CD4-positive, alpha-beta T cell treated with Interleukin-2 at 100 ng/mL for 4 hours (primary cell): ENCODE results near the gene TRIM33.
"Not testable (repeated sequence)": the region's sequence is repeated elsewhere in the genome, so short reads cannot be mapped to it uniquely, and the experiment has no call there.

Experiments used
- DNase-seq: peaks from one replicate; pipeline ENCODE4 v3.0.0-alpha.2; 2020; ENCODE audit warnings: low spot score

TRIM33 gene

DNA sequence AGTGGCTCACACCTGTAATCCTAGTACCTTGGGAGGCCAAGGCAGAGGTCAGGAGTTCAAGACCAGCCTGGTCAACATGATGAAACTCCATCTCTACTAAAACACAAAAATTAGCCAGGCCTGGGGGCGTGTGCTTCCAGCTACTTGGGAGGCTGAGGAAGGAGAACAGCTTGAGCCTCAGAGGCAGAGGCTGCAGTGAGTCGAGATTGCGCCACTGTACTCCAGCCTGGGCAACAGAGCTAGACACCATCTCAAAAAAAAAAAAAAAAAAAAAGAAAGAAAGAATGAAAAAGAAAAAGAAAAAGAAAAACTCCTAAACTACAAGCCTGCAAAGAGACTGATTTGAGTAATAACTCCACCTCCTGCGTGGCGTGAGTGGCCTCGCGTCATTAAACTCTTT, 92.1 kb downstream of the TRIM33 start:
- not testable (repeated sequence) for DNase-seq

DNA sequence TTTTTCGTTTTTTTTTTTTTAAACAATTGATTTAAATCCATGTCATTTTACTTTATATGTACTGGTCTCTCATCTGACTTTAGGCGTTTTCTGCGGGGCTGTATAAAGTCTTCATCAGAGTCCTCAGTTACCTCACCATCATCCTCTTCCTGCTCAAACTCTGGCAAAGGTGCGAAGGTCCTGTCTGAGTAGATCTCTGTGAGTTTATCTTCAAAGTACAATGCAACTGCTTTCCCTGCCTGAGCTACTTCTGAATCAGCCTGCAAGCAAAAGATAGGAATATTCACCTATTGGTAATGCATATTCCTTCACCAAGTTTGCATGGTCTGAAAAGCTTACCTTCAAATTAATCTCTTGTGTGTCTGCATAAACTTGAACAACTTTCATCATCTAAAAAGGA, 113.4 kb downstream of the TRIM33 start:
- DNase-seq: no peak

GRCh38 chr1:114395863-114396262, 115.1 kb downstream of the TRIM33 start:
- no peak for DNase-seq

DNA sequence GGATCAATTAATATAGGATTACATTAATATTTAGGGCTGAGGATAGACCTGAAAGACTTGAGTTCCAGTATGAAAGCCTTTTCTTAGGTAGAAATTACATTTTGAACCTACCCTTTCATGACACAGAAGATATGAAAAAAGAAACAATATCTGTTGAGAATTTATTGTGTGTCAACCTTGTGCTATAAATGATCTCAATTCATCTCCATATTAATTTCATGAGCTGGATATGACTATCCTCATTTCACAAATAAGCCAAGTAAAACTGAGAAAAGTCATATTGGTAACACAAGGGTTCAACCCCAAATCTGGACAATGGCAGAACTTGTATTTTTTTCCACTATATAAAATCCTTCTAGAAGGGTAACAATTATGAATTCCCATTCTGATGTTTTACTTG, 120.0 kb downstream of the TRIM33 start:
- no peak for DNase-seq

GRCh38 chr1:114390361-114390760, 120.6 kb downstream of the TRIM33 start:
- no peak for DNase-seq

DNA sequence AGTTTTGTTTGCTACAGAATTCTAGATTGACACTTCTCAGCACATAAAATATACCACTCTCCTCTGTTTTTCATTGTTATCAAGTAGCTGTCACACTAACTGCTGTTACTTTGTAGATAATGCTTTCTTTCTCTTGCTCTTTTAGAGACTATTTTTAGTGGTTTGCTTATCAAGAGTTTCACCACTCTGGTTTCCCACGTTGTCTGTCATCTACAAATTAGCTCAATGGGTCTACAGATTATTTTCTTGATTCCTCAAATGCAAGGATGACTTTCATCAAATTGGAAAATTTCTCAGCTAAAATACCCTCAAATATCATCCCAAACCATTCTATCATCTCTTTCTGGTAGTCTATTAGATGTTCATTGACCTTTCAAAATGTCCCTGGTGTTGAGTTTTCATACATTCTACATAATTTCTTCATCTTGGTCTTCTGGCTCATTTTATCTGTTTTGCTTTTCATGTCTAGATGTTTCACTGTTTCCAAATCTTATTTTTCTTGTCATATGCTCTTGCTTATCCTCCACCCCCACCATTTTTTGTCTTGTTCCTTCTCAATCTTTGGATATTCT, 122.5 kb downstream of the TRIM33 start:
- DNase-seq: no peak

DNA sequence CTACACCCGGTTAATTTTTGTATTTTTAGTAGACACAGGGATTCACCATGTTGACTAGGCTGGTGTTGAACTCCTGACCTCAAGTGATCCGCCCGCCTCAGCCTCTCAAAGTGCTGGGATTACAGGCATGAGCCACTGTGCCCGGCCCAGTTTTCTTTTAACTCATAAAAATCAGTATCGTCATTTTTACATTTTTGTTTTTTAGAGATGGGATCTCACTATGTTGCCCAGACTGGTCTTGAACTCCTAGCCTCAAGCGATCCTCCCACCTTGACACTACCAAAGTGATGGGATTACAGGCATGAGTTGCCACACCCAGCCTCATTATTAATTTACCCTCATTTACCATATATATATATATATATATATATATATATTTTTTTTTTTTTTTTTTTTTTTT, 123.4 kb downstream of the TRIM33 start:
- DNase-seq: not testable (repeated sequence)

DNA sequence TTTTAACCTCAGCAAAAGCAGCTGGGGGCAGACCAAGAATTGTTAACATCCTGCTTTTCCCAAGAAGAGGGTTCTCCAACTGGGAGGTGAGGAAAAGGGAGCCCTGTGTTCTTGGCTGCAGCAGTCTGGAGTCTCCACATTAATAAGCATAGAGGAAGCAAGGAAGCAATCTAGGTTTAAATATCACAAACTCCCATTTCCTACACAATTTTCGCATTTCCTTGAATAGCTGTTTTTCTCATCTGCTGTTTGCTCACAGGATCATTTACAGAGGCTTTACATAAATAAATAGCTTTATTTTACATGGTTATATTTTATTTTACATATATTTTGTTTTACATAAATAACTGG, 124.0 kb downstream of the TRIM33 start:
- no peak for DNase-seq

GRCh38 chr1:114386129-114387009, 124.6 kb downstream of the TRIM33 start:
- DNase-seq: no peak

DNA sequence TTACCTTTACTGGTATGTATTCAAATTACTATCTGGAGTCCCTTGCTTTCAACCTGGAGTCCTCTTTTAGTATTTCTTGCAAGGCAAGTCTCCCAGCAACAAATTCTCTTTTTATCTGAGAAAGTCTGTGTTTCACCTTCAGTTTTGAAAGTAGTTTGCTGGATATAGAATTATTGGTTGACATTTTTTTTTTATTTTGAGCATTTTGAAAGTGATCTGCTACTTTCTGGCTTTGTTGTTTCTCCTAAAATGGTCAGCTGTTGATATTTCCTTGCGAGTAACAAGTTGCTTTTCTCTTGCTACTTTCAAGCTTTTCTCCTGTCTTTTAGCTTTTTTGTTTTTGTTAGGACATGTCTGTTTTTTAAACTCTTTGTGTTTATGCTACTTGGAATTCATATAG, 126.1 kb downstream of the TRIM33 start:
- no peak for DNase-seq

GRCh38 chr1:114379987-114380386, 131.0 kb downstream of the TRIM33 start:
- no peak for DNase-seq

DNA sequence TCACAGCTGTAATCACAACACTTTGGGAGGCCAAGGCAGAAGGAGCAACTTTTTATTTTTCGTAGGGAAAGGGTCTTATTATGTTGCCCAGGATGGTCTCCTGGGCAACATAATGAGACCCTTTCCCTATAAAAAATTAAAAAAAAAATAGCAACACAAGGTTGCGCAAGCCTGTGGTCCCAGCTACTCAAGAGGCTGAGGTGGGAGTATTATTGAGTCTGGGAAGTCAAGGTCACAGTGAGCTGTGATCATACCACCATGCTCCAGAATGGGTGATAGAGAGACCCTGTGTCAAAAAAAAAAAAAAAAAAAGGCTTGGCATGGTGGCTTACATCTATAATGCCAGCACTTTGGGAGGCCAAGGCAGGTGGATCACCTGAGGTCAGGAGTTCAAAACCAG, 131.6 kb downstream of the TRIM33 start:
- DNase-seq: no peak

DNA sequence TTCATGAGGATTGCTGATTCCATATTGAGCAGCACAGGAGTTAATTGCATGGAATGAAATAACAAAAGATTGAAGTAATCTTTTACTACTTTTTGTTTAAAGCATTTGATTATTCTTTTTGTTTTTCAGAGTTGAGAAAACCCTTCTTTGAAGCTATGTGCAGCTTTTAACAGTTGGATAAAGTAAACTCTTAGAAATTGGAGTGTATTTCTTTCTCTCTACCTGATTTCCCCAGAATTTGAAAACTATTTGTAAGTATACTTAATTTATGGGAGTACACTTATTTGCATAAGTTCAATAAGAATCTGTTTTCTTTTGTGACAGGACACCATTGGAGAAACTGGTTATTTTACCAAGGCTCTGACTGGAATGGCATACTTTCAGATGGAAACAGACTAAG, 133.6 kb downstream of the TRIM33 start:
- no peak for DNase-seq

DNA sequence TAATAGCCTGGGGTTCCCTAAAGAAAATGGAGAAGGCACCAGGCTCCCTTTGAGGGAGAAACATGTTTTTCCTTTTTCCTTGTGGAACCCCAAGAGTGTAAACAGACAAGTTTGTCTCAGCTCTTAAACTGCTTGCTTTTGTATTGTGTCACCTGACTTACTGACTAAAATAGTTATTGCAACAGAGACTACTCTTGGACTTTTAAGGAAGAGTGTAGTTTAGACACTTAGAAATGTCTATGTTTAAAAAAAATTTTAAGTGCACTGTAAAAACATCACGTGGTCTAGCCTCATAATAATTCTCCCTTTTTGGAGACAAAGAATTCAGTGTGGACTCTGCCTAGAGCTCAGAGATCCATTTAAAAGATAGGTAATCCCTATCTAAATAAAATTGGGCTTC, 141.1 kb downstream of the TRIM33 start:
- DNase-seq: no peak

GRCh38 chr1:114369266-114369919, 141.6 kb downstream of the TRIM33 start:
- not testable (repeated sequence) for DNase-seq

DNA sequence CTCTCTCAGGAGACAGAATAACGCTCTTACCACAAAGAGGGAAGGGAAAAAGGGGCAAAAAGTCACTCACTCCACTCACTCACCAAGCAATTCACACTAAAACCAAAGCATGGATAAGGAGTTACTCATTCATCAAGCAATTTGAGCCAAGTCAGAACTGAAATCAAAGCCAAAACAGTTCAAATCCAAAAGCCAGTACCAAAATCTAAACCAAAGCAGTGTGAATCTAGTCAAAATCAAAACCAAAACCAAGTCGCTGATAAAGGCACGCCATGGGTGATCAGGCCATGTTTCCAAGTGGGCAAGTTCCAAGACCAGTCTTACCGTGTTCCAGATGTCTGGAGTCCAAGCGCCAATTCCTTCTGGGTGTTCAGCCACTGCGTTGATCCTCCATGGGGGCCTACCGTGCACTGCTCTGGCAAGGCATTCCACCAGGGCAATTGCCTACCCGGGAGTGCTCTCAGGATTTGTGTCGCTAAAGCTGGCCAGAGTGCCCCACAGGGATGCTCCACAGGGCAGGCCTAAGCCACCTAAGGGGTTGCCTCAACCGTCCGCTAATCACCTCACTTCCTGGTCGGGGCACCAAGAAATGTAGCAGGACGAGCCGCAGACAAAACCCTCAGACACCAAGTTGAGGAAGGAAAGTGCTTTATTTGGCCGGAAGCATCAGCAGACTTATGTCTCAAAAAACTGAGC, 142.3 kb downstream of the TRIM33 start:
- DNase-seq: no peak

DNA sequence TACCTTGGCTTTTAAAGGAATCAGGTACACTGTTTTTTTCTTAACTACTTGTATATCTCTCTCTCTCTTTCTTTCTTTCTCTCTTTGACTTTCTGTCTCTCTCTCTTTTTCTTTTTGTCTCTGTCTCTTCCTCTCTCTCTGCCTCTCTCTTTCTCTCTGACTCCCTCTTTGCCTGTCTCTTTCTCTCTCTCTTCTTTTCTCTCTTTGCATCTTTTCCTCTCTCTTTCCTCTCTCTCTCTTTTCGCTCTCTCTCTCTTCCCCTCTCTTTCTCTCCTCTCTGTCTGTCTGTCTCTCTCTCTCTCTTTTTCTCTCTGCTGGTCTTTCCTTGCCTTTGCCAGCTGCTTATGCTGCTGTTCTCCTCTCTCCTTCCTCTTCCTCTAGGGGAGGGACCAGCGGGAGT, 143.2 kb downstream of the TRIM33 start:
- DNase-seq: no peak

- DNase-seq: not testable (repeated sequence)
These were observed 147.8 kb downstream of the TRIM33 start for GRCh38 chr1:114363230-114363629.

DNA sequence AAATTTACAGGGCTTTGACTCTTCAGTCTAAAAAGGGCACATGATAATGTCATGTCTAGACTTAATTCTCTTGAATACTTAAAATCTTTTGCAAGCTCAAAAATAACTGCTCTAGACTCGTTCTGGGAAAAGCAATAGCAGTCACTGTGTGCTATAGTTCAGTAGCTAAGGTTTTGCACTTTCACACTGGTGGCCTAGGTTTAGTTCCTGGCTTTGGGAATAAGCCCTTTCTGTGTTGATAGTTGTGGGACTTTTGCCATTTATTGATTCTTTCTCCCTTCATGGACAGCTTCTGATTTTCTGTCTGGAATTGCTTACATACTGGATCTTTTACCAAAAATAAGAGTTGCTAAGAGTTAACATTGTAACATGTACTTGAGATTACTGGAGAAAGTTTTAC, 151.2 kb downstream of the TRIM33 start:
- DNase-seq: no peak

GRCh38 chr1:114355240-114355639, 155.8 kb downstream of the TRIM33 start:
- no peak for DNase-seq

- DNase-seq: no peak
These were observed 157.7 kb downstream of the TRIM33 start for GRCh38 chr1:114353262-114353661.

DNA sequence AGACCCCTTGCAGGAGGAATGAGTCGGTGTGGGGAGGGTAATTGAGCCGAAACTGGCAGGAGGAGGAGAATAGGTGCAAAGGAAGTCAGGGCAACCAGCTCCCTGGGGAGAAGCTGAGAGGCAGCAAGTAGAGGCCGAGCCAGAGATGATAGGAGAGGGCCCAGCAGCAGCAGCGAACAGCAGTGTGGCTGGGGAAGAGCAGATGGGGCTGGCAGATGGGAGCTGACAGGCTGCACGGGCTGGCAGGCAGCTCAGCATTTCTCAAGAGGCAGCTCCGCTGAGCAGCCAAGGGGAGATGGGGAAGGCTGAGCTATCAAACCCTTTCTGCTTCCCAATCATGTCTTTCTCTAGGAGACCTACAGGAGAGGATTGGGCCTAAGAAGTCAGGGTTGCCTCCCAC, 158.2 kb downstream of the TRIM33 start:
- no peak for DNase-seq
